NCI-H748 treated with DMSO at 0.1 percent for 48 hours (cell line): ENCODE measurements around the gene CASD1.

Experiments used
- DNase-seq: peaks from one replicate; lab custom pipeline; 2025; lab: John Stamatoyannopoulos, UW

Gene CASD1

GRCh38 chr7:94512735-94513564, 3.3 kb downstream of the CASD1 start:
- no peak for DNase-seq

- DNase-seq: peak; percentile 26
These were observed 3.9 kb downstream of the CASD1 start for GRCh38 chr7:94513565-94513860.

- peak; percentile 58 for DNase-seq
These were observed 4.7 kb downstream of the CASD1 start for GRCh38 chr7:94514140-94514889.

- DNase-seq: no peak
These were observed 5.3 kb downstream of the CASD1 start for GRCh38 chr7:94514917-94515316.

- DNase-seq: no peak
These were observed 16.3 kb downstream of the CASD1 start for GRCh38 chr7:94525923-94526322.

GRCh38 chr7:94529516-94529915, 19.9 kb downstream of the CASD1 start:
- DNase-seq: no peak

GRCh38 chr7:94530109-94530508, 20.5 kb downstream of the CASD1 start:
- DNase-seq: no peak

- no peak for DNase-seq
These were observed 23.1 kb downstream of the CASD1 start for GRCh38 chr7:94532676-94533075.

- no peak for DNase-seq
These were observed 30.8 kb downstream of the CASD1 start for GRCh38 chr7:94540428-94540827.

GRCh38 chr7:94547126-94547525, 37.5 kb downstream of the CASD1 start:
- no peak for DNase-seq

GRCh38 chr7:94556028-94556427, 46.4 kb downstream of the CASD1 start:
- DNase-seq: no peak

GRCh38 chr7:94557215-94557614, 47.6 kb downstream of the CASD1 start:
- no peak for DNase-seq

- DNase-seq: no peak
These were observed 50.4 kb downstream of the CASD1 start for GRCh38 chr7:94559972-94560371.

GRCh38 chr7:94561841-94562514, 52.4 kb downstream of the CASD1 start:
- no peak for DNase-seq

GRCh38 chr7:94562525-94562924, 52.9 kb downstream of the CASD1 start:
- DNase-seq: no peak

- no peak for DNase-seq
These were observed 55.8 kb downstream of the CASD1 start for GRCh38 chr7:94565247-94565894.

- DNase-seq: no peak
These were observed 57.8 kb downstream of the CASD1 start for GRCh38 chr7:94567396-94567795.

- no peak for DNase-seq
These were observed 62.2 kb downstream of the CASD1 start for GRCh38 chr7:94571816-94572215.

- no peak for DNase-seq
These were observed 66.0 kb downstream of the CASD1 start for GRCh38 chr7:94575646-94576045.

GRCh38 chr7:94576316-94576715, 66.7 kb downstream of the CASD1 start:
- DNase-seq: no peak

- DNase-seq: no peak
These were observed 67.7 kb downstream of the CASD1 start for GRCh38 chr7:94577357-94577756.

GRCh38 chr7:94578614-94579013, 69.0 kb downstream of the CASD1 start:
- no peak for DNase-seq

- DNase-seq: no peak
These were observed 69.9 kb downstream of the CASD1 start for GRCh38 chr7:94579470-94579869.
